ENCODE results near the gene PDXDC1.
"Not testable (repeated sequence)": the region's sequence is repeated elsewhere in the genome, so short reads cannot be mapped to it uniquely, and the experiment has no call there.

PDXDC1 gene

DNA sequence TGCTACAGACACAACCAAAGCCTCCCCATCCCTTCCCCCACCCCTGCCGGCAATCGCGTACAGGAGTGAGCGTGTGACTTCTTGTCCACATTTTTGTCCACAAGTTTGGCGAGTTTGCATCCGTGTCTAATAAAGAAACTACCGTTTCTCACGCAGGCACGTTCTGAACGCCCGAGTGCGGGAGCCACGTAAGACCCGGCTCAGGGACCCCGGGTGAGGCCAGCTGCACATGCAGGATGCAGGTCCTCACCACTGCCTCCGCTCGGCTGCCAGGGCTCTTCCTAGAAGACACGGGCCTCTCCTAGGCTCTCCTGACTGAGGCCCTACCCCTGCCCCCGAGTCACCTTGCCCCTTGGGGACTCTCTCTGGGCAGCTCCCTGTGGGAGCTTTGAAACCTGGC, 174.0 kb downstream of the PDXDC1 start:
- not testable (repeated sequence) for H3K27ac Mint-ChIP-seq; H3K36me3 Mint-ChIP-seq (ENCODE audit: low read depth); H3K4me3 Mint-ChIP-seq; H3K4me1 Mint-ChIP-seq (ENCODE audit: low read depth); H3K9me3 Mint-ChIP-seq; DNase-seq; H3K27me3 Mint-ChIP-seq

DNA sequence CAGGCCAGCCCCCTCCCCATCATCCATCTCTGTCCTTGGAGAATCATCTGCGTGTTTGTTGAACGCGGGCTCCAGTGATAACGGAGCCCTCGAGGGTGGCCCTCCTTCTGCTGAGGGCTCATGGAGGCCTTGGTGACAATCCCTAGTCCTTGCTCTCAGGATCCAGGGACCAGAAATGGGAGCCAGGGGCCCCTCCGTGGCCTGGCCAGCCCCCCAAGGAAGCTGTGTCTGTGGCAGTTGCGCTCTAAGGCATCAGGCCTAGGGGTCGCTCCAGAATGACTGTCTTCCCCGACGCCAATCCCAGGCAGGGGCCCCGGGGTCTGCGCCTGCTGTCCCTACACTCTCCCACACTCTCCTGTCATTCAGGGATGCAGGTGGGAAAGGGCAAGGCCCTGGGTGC, 174.4 kb downstream of the PDXDC1 start:
- not testable (repeated sequence) for H3K4me3 Mint-ChIP-seq

DNA sequence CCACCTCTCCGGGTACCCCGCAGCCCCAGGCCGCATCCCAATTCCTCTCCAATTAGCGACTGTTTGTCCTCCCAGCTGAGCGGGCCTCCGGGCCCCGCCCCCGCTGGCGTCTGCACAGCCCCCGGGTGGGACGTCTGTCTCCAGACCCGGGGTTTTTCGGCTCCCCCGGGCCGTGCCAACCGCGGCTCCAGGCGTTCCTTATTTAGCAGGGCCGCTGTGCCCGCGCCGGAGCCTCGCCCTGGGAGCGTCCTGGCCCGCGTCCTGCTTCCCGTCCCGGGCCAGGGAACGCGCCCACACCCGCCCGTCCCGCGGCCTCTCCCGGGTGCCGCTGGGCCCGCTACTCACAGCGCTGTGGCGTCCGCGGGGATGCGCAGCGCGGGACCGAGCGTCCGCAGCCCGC, 179.2 kb downstream of the PDXDC1 start:
- H3K27ac Mint-ChIP-seq; H3K36me3 Mint-ChIP-seq (ENCODE audit: low read depth); H3K9me3 Mint-ChIP-seq; H3K4me1 Mint-ChIP-seq (ENCODE audit: low read depth); H3K27me3 Mint-ChIP-seq: not testable (repeated sequence)
- H3K4me3 Mint-ChIP-seq, result peak overlapping the region; percentile 77
- DNase-seq, result peak; percentile 57

More for the DNA sequence above, 174.4 kb downstream of the PDXDC1 start:
- not testable (repeated sequence) for H3K9me3 Mint-ChIP-seq; H3K4me1 Mint-ChIP-seq (ENCODE audit: low read depth); DNase-seq; H3K36me3 Mint-ChIP-seq (ENCODE audit: low read depth); H3K27ac Mint-ChIP-seq; H3K27me3 Mint-ChIP-seq

GRCh38 chr16:15154650-15155562, 180.1 kb downstream of the PDXDC1 start:
- not testable (repeated sequence) for H3K36me3 Mint-ChIP-seq (ENCODE audit: low read depth); H3K27me3 Mint-ChIP-seq; H3K4me1 Mint-ChIP-seq (ENCODE audit: low read depth); H3K9me3 Mint-ChIP-seq
- DNase-seq, result peak; percentile 92
- Mint-ChIP-seq H3K4me3 (peak overlapping the region; percentile 76), H3K27ac (peak overlapping the region; percentile 81)

- not testable (repeated sequence) for H3K36me3 Mint-ChIP-seq (ENCODE audit: low read depth); DNase-seq; H3K4me1 Mint-ChIP-seq (ENCODE audit: low read depth); H3K27ac Mint-ChIP-seq; H3K9me3 Mint-ChIP-seq; H3K27me3 Mint-ChIP-seq; H3K4me3 Mint-ChIP-seq
These were observed 182.8 kb downstream of the PDXDC1 start for GRCh38 chr16:15157644-15158043.

- not testable (repeated sequence) for H3K27me3 Mint-ChIP-seq; H3K9me3 Mint-ChIP-seq; DNase-seq; H3K27ac Mint-ChIP-seq; H3K4me3 Mint-ChIP-seq; H3K36me3 Mint-ChIP-seq (ENCODE audit: low read depth); H3K4me1 Mint-ChIP-seq (ENCODE audit: low read depth)
These were observed 184.8 kb downstream of the PDXDC1 start for GRCh38 chr16:15159671-15160070.

DNA sequence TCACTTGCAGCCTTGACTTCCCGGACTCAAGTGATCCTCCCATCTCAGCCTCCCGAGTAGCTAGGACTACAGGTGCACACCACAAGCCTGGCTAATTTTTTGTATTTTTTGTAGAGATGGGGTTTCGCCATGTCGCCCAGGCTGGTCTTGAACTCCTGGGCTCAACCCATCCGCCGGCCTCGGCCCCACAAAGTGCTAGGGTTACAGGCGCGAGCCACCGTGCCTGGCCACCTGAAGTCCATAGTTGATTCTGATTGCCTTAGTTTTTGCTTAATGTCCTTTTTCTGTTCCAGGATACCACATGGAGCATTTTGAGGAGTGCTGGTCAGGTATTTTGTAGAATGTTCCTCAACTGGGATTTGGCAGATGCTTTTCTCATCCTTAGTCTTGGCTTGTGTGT, 185.7 kb downstream of the PDXDC1 start:
- H3K4me1 Mint-ChIP-seq (ENCODE audit: low read depth); H3K9me3 Mint-ChIP-seq; DNase-seq; H3K27me3 Mint-ChIP-seq; H3K27ac Mint-ChIP-seq; H3K36me3 Mint-ChIP-seq (ENCODE audit: low read depth); H3K4me3 Mint-ChIP-seq: not testable (repeated sequence)

GRCh38 chr16:15163055-15163454, 188.2 kb downstream of the PDXDC1 start:
- not testable (repeated sequence) for H3K9me3 Mint-ChIP-seq; H3K27me3 Mint-ChIP-seq; H3K4me3 Mint-ChIP-seq; H3K4me1 Mint-ChIP-seq (ENCODE audit: low read depth); H3K36me3 Mint-ChIP-seq (ENCODE audit: low read depth); DNase-seq; H3K27ac Mint-ChIP-seq

DNA sequence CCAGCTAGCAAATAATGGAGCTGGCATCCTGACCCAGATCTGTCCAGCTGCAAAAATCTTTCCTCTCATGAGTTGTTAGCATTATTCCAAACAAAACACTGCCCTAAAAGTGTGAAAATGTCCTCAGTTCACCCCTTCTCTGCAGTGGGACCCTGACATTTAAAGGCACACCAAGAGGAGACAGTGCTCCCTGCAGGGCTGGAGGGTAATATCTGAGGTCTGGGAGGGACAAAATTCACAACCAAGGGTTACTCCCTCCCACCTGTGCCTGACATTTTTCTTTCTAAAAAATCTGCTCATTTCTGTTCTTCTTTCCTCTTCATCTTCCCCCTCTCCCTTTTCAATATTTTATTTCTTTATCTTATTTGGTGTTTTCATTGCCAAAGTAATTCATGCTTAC, 191.4 kb downstream of the PDXDC1 start:
- H3K27ac Mint-ChIP-seq; H3K4me3 Mint-ChIP-seq; DNase-seq; H3K36me3 Mint-ChIP-seq (ENCODE audit: low read depth); H3K4me1 Mint-ChIP-seq (ENCODE audit: low read depth); H3K9me3 Mint-ChIP-seq: not testable (repeated sequence)
- H3K27me3 Mint-ChIP-seq, result peaks cover 10% of the 10 kb centered on the region

GRCh38 chr16:15168303-15168702, 193.5 kb downstream of the PDXDC1 start:
- H3K4me1 Mint-ChIP-seq (ENCODE audit: low read depth); H3K36me3 Mint-ChIP-seq (ENCODE audit: low read depth); H3K4me3 Mint-ChIP-seq; DNase-seq; H3K9me3 Mint-ChIP-seq; H3K27ac Mint-ChIP-seq: not testable (repeated sequence)
- H3K27me3 Mint-ChIP-seq, result peaks cover 10% of the 10 kb centered on the region

DNA sequence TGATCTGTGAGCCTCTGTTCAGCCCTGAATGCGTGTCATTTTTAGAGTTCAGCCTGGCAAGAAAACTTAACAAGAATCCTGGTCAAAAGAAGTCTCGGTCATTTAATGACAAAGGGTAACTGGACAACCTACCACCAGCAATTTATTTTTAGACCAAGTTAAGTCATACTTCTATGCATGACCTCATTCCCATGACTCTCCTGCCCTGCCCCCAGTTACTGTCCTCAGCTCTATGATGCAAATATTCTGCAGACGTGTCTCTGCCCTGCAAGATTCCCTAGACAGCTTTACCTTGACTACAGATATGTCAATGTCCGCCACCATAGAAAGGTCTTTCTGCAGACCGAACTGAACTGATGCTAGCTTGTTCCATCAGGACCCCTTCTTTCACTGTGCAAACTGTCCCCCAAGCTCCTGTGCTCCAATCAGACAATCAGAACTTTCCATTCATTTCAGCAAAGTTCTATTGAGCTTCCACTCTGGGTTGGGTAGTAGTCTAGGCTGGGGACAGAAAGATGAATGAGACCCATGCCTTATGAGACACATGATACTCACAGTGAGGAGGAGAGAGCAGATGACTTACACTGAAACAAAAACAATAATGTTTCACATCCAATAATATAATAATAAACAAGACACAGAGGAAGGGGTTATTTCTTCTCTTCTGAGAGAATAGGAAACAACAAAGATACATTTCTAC, 194.3 kb downstream of the PDXDC1 start:
- H3K9me3 Mint-ChIP-seq; H3K36me3 Mint-ChIP-seq (ENCODE audit: low read depth); H3K27ac Mint-ChIP-seq; DNase-seq; H3K4me1 Mint-ChIP-seq (ENCODE audit: low read depth); H3K4me3 Mint-ChIP-seq: not testable (repeated sequence)
- peaks cover 10% of the 10 kb centered on the region for H3K27me3 Mint-ChIP-seq

- not testable (repeated sequence) for H3K9me3 Mint-ChIP-seq; DNase-seq; H3K27me3 Mint-ChIP-seq; H3K36me3 Mint-ChIP-seq (ENCODE audit: low read depth); H3K4me1 Mint-ChIP-seq (ENCODE audit: low read depth); H3K4me3 Mint-ChIP-seq; H3K27ac Mint-ChIP-seq
These were observed 205.1 kb downstream of the PDXDC1 start for GRCh38 chr16:15179909-15180308.

DNA sequence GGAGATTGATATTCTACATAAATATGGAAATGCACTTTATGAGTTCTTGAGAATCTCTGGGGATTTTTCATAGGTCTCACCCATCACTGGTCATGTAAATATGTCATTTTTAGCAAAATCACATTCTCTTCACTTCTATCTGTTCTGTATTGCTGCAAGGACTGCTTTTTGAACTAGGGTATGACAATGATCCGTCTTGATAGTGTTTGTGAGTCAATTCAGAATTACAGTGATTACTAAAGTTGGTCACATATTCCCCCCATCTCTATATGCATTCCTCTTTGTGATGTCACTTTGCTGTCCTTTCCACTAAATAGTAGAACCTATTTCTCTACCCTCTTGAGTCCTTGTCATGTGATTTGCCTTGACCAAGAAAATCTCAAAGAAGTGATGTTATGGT, 206.1 kb downstream of the PDXDC1 start:
- not testable (repeated sequence) for DNase-seq; H3K27me3 Mint-ChIP-seq; H3K4me3 Mint-ChIP-seq; H3K36me3 Mint-ChIP-seq (ENCODE audit: low read depth); H3K27ac Mint-ChIP-seq; H3K9me3 Mint-ChIP-seq; H3K4me1 Mint-ChIP-seq (ENCODE audit: low read depth)

DNA sequence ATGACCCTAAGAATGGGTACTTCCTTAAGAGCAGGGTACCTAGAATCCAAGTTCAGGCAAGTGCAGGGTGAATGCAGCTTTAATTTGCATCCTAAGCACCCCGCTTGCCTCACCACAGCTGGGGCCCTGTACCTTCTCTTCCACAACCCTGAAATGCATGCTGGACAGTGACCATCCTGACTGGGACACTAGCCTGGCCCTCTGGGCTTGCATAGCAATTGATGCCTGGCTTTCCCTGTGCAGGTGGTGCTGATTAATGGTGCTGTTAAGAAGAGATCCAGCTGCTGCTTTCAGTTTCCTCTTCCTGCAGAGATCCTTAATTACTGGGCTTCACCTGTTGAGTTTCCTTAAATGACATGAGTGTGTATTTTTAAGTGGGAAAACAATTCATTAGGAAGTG, 209.2 kb downstream of the PDXDC1 start:
- DNase-seq; H3K27me3 Mint-ChIP-seq; H3K4me3 Mint-ChIP-seq; H3K9me3 Mint-ChIP-seq; H3K36me3 Mint-ChIP-seq (ENCODE audit: low read depth); H3K27ac Mint-ChIP-seq; H3K4me1 Mint-ChIP-seq (ENCODE audit: low read depth): not testable (repeated sequence)

Data from activated T-cell treated with anti-CD3 and anti-CD28 coated beads, Interleukin-2, amount 50 U/mL, for 24 hours (primary cell).